WTC11 (cell line): Measurements from ENCODE around the gene SLC46A3.

ENCODE experiments used
- GABPB1 ChIP-seq: sonication (generic); formaldehyde crosslinking; IDR thresholded peaks from 2 replicates; pipeline ENCODE4 v1.8.1; 2023; ENCODE audit warnings: mild to moderate bottlenecking, missing genetic modification reagents
- TF ChIP-seq, protein P1 (sequence below): fragments of 200-600 bp; IDR thresholded peaks from 2 replicates; pipeline ENCODE4 v1.8.0; 2022; ENCODE audit warnings: antibody characterized with exemption

DNA sequence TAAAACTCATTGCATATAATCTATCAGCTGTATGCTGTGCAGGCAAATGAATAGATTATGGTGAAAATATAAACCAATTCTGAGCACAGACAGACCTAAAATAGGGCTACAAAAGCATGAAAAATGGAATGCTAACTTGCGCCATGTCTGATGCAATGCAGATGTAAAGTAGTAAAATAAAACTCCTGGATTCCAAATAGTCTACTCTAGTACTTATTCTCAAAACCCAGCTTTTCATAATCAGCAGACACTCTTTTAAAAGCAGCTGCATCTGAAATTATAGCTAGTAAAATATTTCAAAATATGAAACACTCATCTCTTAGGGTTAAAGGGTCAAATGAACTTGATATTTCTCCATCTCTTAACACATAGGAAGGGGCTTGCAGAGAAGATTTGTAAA is 64.5 kb downstream of the SLC46A3 start:
- TF ChIP-seq GABPB1 (CRISPR knock-in tag) = no peak
- TF ChIP-seq, protein P1, sequence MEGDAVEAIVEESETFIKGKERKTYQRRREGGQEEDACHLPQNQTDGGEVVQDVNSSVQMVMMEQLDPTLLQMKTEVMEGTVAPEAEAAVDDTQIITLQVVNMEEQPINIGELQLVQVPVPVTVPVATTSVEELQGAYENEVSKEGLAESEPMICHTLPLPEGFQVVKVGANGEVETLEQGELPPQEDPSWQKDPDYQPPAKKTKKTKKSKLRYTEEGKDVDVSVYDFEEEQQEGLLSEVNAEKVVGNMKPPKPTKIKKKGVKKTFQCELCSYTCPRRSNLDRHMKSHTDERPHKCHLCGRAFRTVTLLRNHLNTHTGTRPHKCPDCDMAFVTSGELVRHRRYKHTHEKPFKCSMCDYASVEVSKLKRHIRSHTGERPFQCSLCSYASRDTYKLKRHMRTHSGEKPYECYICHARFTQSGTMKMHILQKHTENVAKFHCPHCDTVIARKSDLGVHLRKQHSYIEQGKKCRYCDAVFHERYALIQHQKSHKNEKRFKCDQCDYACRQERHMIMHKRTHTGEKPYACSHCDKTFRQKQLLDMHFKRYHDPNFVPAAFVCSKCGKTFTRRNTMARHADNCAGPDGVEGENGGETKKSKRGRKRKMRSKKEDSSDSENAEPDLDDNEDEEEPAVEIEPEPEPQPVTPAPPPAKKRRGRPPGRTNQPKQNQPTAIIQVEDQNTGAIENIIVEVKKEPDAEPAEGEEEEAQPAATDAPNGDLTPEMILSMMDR = no peak
